Measurements from ENCODE around the gene TRIM17. TPM values are rescaled to one million over a fixed set of nuclear protein-coding genes. Genes with fewer than 3 reads are reported as not detected.

The TRIM17 gene
- total RNA-seq, 1 donor = 0.27 TPM

- DNase-seq (ENCODE audit: low read depth in 2 of 3, low spot score in 2 of 3) = no peak
These were observed 55.9 kb downstream of the TRIM17 start for GRCh38 chr1:228360533-228361313.

DNA sequence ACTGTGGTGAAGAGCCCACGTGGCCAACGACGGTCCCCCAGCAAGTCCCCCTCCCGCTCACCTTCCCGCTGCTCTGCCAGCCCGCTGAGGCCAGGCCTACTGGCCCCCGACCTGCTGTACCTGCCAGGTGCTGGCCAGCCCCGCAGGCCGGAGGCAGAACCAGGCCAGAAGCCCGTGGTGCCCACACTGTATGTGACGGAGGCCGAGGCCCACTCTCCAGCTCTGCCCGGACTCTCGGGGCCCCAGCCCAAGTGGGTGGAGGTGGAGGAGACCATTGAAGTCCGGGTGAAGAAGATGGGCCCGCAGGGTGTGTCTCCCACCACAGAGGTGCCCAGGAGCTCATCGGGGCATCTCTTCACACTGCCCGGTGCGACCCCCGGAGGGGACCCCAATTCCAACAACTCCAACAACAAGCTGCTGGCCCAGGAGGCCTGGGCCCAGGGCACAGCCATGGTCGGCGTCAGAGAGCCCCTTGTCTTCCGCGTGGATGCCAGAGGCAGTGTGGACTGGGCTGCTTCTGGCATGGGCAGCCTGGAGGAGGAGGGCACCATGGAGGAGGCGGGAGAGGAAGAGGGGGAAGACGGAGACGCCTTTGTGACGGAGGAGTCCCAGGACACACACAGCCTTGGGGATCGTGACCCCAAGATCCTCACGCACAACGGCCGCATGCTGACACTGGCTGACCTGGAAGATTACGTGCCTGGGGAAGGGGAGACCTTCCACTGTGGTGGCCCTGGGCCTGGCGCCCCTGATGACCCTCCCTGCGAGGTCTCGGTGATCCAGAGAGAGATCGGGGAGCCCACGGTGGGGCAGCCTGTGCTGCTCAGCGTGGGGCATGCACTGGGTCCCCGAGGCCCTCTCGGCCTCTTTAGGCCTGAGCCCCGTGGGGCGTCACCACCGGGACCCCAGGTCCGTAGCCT is 56.8 kb downstream of the TRIM17 start:
- DNase-seq (ENCODE audit: low read depth in 2 of 3, low spot score in 2 of 3) = no peak

DNA sequence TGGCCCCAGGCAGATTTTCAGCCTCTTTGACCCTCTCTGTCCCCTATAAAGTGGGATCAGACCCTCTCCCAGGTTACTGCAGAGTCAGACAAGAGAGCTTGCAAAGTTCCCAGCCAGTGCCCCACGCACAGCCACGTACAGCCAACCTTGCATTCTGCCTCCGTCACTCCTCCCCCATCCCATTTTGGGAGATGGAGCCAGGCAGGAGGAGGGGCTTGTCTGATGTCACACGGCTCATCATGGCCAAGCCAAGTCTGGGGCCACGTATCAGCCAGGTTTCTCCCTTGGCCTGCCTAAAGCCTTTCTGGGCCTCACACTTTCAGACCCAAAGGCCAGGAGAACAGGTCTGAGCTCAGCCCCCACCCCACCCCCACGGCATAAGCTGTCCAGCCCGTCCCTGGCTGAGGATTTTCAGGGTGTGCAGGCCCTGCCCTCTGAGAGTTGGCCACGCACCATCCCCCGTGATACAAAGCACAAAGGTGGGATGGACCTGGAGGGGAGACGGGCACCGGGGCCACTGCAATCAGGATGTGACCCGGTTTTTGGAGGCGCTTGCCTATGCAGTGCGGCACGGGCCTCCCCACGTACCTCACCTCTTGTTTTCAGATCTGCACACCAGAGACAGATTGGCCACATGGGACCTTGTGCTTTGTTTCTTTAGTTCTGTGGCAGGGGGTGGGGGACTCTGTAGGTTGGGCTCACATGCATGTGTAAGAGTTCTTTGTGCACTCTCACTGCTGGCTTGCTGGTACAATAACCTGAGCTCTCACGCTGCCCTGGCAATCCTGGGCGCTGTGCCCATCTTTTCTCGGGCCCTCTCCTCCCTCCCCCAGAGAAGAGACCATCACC is 57.7 kb downstream of the TRIM17 start:
- no peak for DNase-seq (ENCODE audit: low read depth in 2 of 3, low spot score in 2 of 3)

GRCh38 chr1:228358039-228358763 is 58.5 kb downstream of the TRIM17 start:
- no peak for DNase-seq (ENCODE audit: low read depth in 2 of 3, low spot score in 2 of 3)

Small RNA genes lying within 50 kb of the gene (small RNA-seq; reads per million reads assigned to genes)
- gene MIR4666A = not detected

Other genes with a start within 250 kb of the TRIM17 start
- 85.9 TPM for gene OBSCN, start 208.8 kb downstream of the TRIM17 start, total RNA-seq
- gene TRIM11, start 10.0 kb downstream of the TRIM17 start, total RNA-seq = 24.0 TPM
- 26.9 TPM for gene RNF187, start 70.5 kb upstream of the TRIM17 start, total RNA-seq

Data from hematopoietic multipotent progenitor cell (in vitro differentiated cells).